NCI-H2196 treated with DMSO at 0.1 percent for 48 hours (cell line): ENCODE measurements around the gene TBRG4.
"Not testable (repeated sequence)": the region's sequence is repeated elsewhere in the genome, so short reads cannot be mapped to it uniquely, and the experiment has no call there.

Experiments used
- DNase-seq: peaks from one replicate; lab custom pipeline; 2025; ENCODE audit not compliant: unreplicated experiment; lab: John Stamatoyannopoulos, UW

Gene TBRG4

GRCh38 chr7:45111298-45112223 lies at the start of gene TBRG4:
Gene TBRG4 (minus strand): TSS chr7:45111697. CDS start chr7:45109237, 2,460 bp downstream.
- peak; percentile 86 for DNase-seq

- no peak for DNase-seq
Measured at GRCh38 chr7:45161138-45161537, 49.6 kb upstream of the TBRG4 start.

GRCh38 chr7:45160417-45160881 lies 49.0 kb upstream of the TBRG4 start:
- DNase-seq: no peak

GRCh38 chr7:45159296-45159695 lies 47.8 kb upstream of the TBRG4 start:
- no peak for DNase-seq

GRCh38 chr7:45158471-45158870 lies 47.0 kb upstream of the TBRG4 start:
- DNase-seq: no peak

- no peak for DNase-seq
Measured at GRCh38 chr7:45157653-45158401, 46.3 kb upstream of the TBRG4 start, which contains the start of gene RAMP3. Gene RAMP3 (plus strand): TSS chr7:45157791. CDS start chr7:45157829, 38 bp downstream.

- DNase-seq: no peak
Measured at GRCh38 chr7:45157286-45157652, 45.8 kb upstream of the TBRG4 start.

- DNase-seq: no peak
Measured at GRCh38 chr7:45156516-45157272, 45.2 kb upstream of the TBRG4 start.

- no peak for DNase-seq
Measured at GRCh38 chr7:45155941-45156340, 44.4 kb upstream of the TBRG4 start.

- no peak for DNase-seq
Measured at GRCh38 chr7:45155357-45155900, 43.9 kb upstream of the TBRG4 start.

- DNase-seq: not testable (repeated sequence)
Measured at GRCh38 chr7:45153861-45154260, 42.4 kb upstream of the TBRG4 start.

- DNase-seq: no peak
Measured at GRCh38 chr7:45153233-45153632, 41.7 kb upstream of the TBRG4 start.

GRCh38 chr7:45151967-45152366 lies 40.5 kb upstream of the TBRG4 start:
- DNase-seq: no peak

- no peak for DNase-seq
Measured at GRCh38 chr7:45151131-45151684, 39.7 kb upstream of the TBRG4 start.

GRCh38 chr7:45150199-45150598 lies 38.7 kb upstream of the TBRG4 start:
- no peak for DNase-seq

- no peak for DNase-seq
Measured at GRCh38 chr7:45149606-45150005, 38.1 kb upstream of the TBRG4 start.

- DNase-seq: no peak
Measured at GRCh38 chr7:45148653-45148973, 37.1 kb upstream of the TBRG4 start.

- no peak for DNase-seq
Measured at GRCh38 chr7:45147858-45148652, 36.6 kb upstream of the TBRG4 start.

GRCh38 chr7:45146531-45147379 lies 35.3 kb upstream of the TBRG4 start:
- no peak for DNase-seq
